ENCODE measurements around the gene PDGFD. TPM values are rescaled to one million over a fixed set of nuclear protein-coding genes. Genes with fewer than 3 reads are reported as not detected.
A peak's percentile ranks its signal among the peaks of the same experiment; 100 is the strongest.

The PDGFD gene
- total RNA-seq, 1 donor from 2014 or later: 17.2 TPM

- peaks cover 28% of the 10 kb centered on the region for H3K4me1 Mint-ChIP-seq (ENCODE audit: unreplicated experiment)
- TF ChIP-seq CTCF (IDR thresholded peaks at IDR 0.05; ENCODE audit: unreplicated experiment): no peak
- no peaks in the 10 kb centered on the region for H3K27me3 Mint-ChIP-seq (ENCODE audit: unreplicated experiment)
- H3K4me3 Mint-ChIP-seq (ENCODE audit: unreplicated experiment): no peak overlapping the region
- no peaks in the 10 kb centered on the region for H3K9me3 Mint-ChIP-seq (ENCODE audit: unreplicated experiment)
- no peaks in the 10 kb centered on the region for H3K36me3 Mint-ChIP-seq (ENCODE audit: low read depth, unreplicated experiment)
- peak overlapping the region; percentile 76 for H3K27ac Mint-ChIP-seq (ENCODE audit: unreplicated experiment)
- no peak for DNase-seq (ENCODE audit: low spot score)
Measured at GRCh38 chr11:104136861-104137260, 27.1 kb downstream of the PDGFD start.

GRCh38 chr11:104134745-104135144 lies 29.2 kb downstream of the PDGFD start:
- no peak for DNase-seq (ENCODE audit: low spot score)
- peaks cover 28% of the 10 kb centered on the region for H3K4me1 Mint-ChIP-seq (ENCODE audit: unreplicated experiment)
- no peak overlapping the region for H3K27ac Mint-ChIP-seq (ENCODE audit: unreplicated experiment)
- H3K4me3 Mint-ChIP-seq (ENCODE audit: unreplicated experiment): no peak overlapping the region
- no peaks in the 10 kb centered on the region for H3K27me3 Mint-ChIP-seq (ENCODE audit: unreplicated experiment)
- no peaks in the 10 kb centered on the region for H3K36me3 Mint-ChIP-seq (ENCODE audit: low read depth, unreplicated experiment)
- no peaks in the 10 kb centered on the region for H3K9me3 Mint-ChIP-seq (ENCODE audit: unreplicated experiment)
- no peak for TF ChIP-seq CTCF (IDR thresholded peaks at IDR 0.05; ENCODE audit: unreplicated experiment)

- Mint-ChIP-seq H3K4me3 (ENCODE audit: unreplicated experiment) (no peak overlapping the region), H3K9me3 (ENCODE audit: unreplicated experiment) (no peaks in the 10 kb centered on the region), H3K36me3 (ENCODE audit: low read depth, unreplicated experiment) (no peaks in the 10 kb centered on the region), H3K27ac (ENCODE audit: unreplicated experiment) (no peak overlapping the region), H3K4me1 (ENCODE audit: unreplicated experiment) (peaks cover 15% of the 10 kb centered on the region), H3K27me3 (ENCODE audit: unreplicated experiment) (no peaks in the 10 kb centered on the region)
- no peak for DNase-seq (ENCODE audit: low spot score)
- no peak for TF ChIP-seq CTCF (IDR thresholded peaks at IDR 0.05; ENCODE audit: unreplicated experiment)
Measured at GRCh38 chr11:104130161-104130560, 33.8 kb downstream of the PDGFD start.

GRCh38 chr11:104129145-104129544 lies 34.8 kb downstream of the PDGFD start:
- H3K27ac Mint-ChIP-seq (ENCODE audit: unreplicated experiment): no peak overlapping the region
- TF ChIP-seq CTCF (IDR thresholded peaks at IDR 0.05; ENCODE audit: unreplicated experiment): no peak
- H3K36me3 Mint-ChIP-seq (ENCODE audit: low read depth, unreplicated experiment): no peaks in the 10 kb centered on the region
- no peaks in the 10 kb centered on the region for H3K27me3 Mint-ChIP-seq (ENCODE audit: unreplicated experiment)
- peaks cover 11% of the 10 kb centered on the region for H3K4me1 Mint-ChIP-seq (ENCODE audit: unreplicated experiment)
- no peak overlapping the region for H3K4me3 Mint-ChIP-seq (ENCODE audit: unreplicated experiment)
- no peaks in the 10 kb centered on the region for H3K9me3 Mint-ChIP-seq (ENCODE audit: unreplicated experiment)
- DNase-seq (ENCODE audit: low spot score): no peak

- DNase-seq (ENCODE audit: low spot score): no peak
- no peak overlapping the region for H3K27ac Mint-ChIP-seq (ENCODE audit: unreplicated experiment)
- no peak for TF ChIP-seq CTCF (IDR thresholded peaks at IDR 0.05; ENCODE audit: unreplicated experiment)
Measured at GRCh38 chr11:104127828-104128227, 36.1 kb downstream of the PDGFD start.

More at GRCh38 chr11:104127828-104128227, 36.1 kb downstream of the PDGFD start:
- no peak overlapping the region for H3K4me3 Mint-ChIP-seq (ENCODE audit: unreplicated experiment)
- no peaks in the 10 kb centered on the region for H3K27me3 Mint-ChIP-seq (ENCODE audit: unreplicated experiment)
- H3K4me1 Mint-ChIP-seq (ENCODE audit: unreplicated experiment): peaks cover 11% of the 10 kb centered on the region
- H3K9me3 Mint-ChIP-seq (ENCODE audit: unreplicated experiment): no peaks in the 10 kb centered on the region
- no peaks in the 10 kb centered on the region for H3K36me3 Mint-ChIP-seq (ENCODE audit: low read depth, unreplicated experiment)
